Lung (tissue), 12 donors: Measurements from ENCODE around the gene MEIKIN. TPM values are rescaled to one million over a fixed set of nuclear protein-coding genes. Genes with fewer than 3 reads are reported as not detected.

Experiments used
- ATAC-seq: fragments of 200-7000 bp; cut with Tn5 transposase; one replicate; pipeline ENCODE4 v1.9.1; 2020; ENCODE audit warnings: moderate number of reproducible peaks; ENCODE audit not compliant: insufficient read depth, low FRiP score
- DNase-seq, 3 donors: peaks; one replicate each; pipeline ENCODE4 v3.0.0-alpha.2; 2013 to 2017
- H3K27ac ChIP-seq, 2 donors: one replicate each; pipeline ENCODE4 v1.5.1; 2013; ENCODE audit warnings: mild to moderate bottlenecking in 2 of 2, moderate library complexity in 2 of 2, control low read depth in 1 of 2, inconsistent platforms in 1 of 2, low read depth in 1 of 2, low read length in 1 of 2
- H3K27me3 ChIP-seq, 3 donors: one replicate each; pipeline ENCODE4 v1.5.1; 2013; ENCODE audit warnings: low read length in 2 of 3; ENCODE audit not compliant: control insufficient read depth in 3 of 3, insufficient read depth in 3 of 3
- H3K36me3 ChIP-seq, 4 donors: one replicate each; pipeline ENCODE4 v1.5.1; 2013; ENCODE audit warnings: low read length in 4 of 4, mild to moderate bottlenecking in 1 of 4, moderate library complexity in 1 of 4; ENCODE audit not compliant: control insufficient read depth in 4 of 4, insufficient read depth in 4 of 4
- H3K4me1 ChIP-seq, 5 donors: one replicate each; pipeline ENCODE4 v1.5.1; 2013; ENCODE audit warnings: low read length in 5 of 5, mild to moderate bottlenecking in 2 of 5, moderate library complexity in 1 of 5; ENCODE audit not compliant: control insufficient read depth in 5 of 5, insufficient read depth in 5 of 5
- H3K4me3 ChIP-seq: one replicate; pipeline ENCODE4 v1.5.1; 2013; ENCODE audit warnings: mild to moderate bottlenecking, control low read depth, moderate library complexity
- H3K9ac ChIP-seq, 2 donors: one replicate each; pipeline ENCODE4 v1.5.1; 2013; ENCODE audit warnings: low read length in 2 of 2, control low read depth in 1 of 2; ENCODE audit not compliant: insufficient read depth in 1 of 2
- H3K9me3 ChIP-seq, 4 donors: one replicate each; pipeline ENCODE4 v1.5.1; 2013; ENCODE audit warnings: low read length in 3 of 4, mild to moderate bottlenecking in 1 of 4, moderate library complexity in 1 of 4; ENCODE audit not compliant: control insufficient read depth in 4 of 4, insufficient read depth in 3 of 4
- WGBS, 2 donors: extraction: QIAGEN DNeasy Blood & Tissue Kit; methylation state at CpG; one replicate each; pipeline ENCODE4 v1.1.7; 2013; 5-methylcytosine and 5-hydroxymethylcytosine counted together
- polyA plus RNA-seq, 2 donors: library from polyadenylated mRNA; stranded (reverse); fragments of 200-250 nt; gene quantifications; one replicate each; pipeline ENCODE4 v1.2.1, GENCODE V29; 2013
- total RNA-seq, 2 donors: library from RNA; depleted of rRNA in 1 of 2; stranded (reverse); fragments of >200 nt in 1 of 2; gene quantifications; one replicate each; pipeline ENCODE4 v1.2.1, GENCODE V29; 2014 to 2021
- TF ChIP-seq, protein P1 (sequence below): IDR thresholded peaks from 2 replicates; pipeline ENCODE4 v1.5.1; 2012; ENCODE audit warnings: mild to moderate bottlenecking; ENCODE audit errors: control extremely low read depth, extremely low read depth
- donor health status: control.
- donor health status: control.
- donor health status: Bipolar disorder and iron deficiency.
- donor health status: healthy.
- donor health status: DM: yes; HTN: yes; CAD: no.

The MEIKIN gene
- total and polyA plus RNA-seq, 4 donors: 0.08 to 0.32 TPM; not detected in 2

GRCh38 chr5:131771692-131772091 lies 173.8 kb downstream of the MEIKIN start:
- TF ChIP-seq, protein P1, sequence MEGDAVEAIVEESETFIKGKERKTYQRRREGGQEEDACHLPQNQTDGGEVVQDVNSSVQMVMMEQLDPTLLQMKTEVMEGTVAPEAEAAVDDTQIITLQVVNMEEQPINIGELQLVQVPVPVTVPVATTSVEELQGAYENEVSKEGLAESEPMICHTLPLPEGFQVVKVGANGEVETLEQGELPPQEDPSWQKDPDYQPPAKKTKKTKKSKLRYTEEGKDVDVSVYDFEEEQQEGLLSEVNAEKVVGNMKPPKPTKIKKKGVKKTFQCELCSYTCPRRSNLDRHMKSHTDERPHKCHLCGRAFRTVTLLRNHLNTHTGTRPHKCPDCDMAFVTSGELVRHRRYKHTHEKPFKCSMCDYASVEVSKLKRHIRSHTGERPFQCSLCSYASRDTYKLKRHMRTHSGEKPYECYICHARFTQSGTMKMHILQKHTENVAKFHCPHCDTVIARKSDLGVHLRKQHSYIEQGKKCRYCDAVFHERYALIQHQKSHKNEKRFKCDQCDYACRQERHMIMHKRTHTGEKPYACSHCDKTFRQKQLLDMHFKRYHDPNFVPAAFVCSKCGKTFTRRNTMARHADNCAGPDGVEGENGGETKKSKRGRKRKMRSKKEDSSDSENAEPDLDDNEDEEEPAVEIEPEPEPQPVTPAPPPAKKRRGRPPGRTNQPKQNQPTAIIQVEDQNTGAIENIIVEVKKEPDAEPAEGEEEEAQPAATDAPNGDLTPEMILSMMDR: no peak
- Histone ChIP-seq H3K4me1 (peaks cover 3 to 38% (median 11%) of the 10 kb centered on the region in 5 donors), H3K4me3 (no peak overlapping the region), H3K27me3 (no peaks in the 10 kb centered on the region), H3K27ac (no peak overlapping the region), H3K9me3 (no peaks in the 10 kb centered on the region), H3K36me3 (no peaks in the 10 kb centered on the region), H3K9ac (no peak overlapping the region)
- DNase-seq (no peak), ATAC-seq (no peak)
- WGBS, 2 donors: 88% methylated on average over 4 of the region's 4 CpGs

- Histone ChIP-seq H3K9me3 (no peaks in the 10 kb centered on the region), H3K4me3 (no peak overlapping the region), H3K36me3 (peaks cover 0 to 3% (median 0%) of the 10 kb centered on the region in 4 donors), H3K27ac (no peak overlapping the region), H3K27me3 (no peaks in the 10 kb centered on the region), H3K9ac (no peak overlapping the region), H3K4me1 (peaks cover 0 to 36% (median 4%) of the 10 kb centered on the region in 5 donors)
- 65 to 91% methylated on average over 1 of the region's 1 CpG for WGBS, 2 donors
- ATAC-seq (no peak), DNase-seq (peak in 1 of 3 donors; percentile 12)
- TF ChIP-seq, protein P1: no peak
Measured at GRCh38 chr5:131769961-131770360, 175.5 kb downstream of the MEIKIN start.

GRCh38 chr5:131769336-131769735 lies 176.1 kb downstream of the MEIKIN start:
- Histone ChIP-seq H3K27ac (no peak overlapping the region), H3K9me3 (peaks cover 0 to under 1% (median 0%) of the 10 kb centered on the region in 4 donors), H3K4me3 (no peak overlapping the region), H3K9ac (no peak overlapping the region), H3K36me3 (peaks cover 0 to 7% (median under 1%) of the 10 kb centered on the region in 4 donors), H3K27me3 (no peaks in the 10 kb centered on the region), H3K4me1 (peaks cover 0 to 36% (median 4%) of the 10 kb centered on the region in 5 donors)
- ATAC-seq: no peak
- TF ChIP-seq, protein P1: no peak
- WGBS, 2 donors: 77 to 90% methylated on average over 1 of the region's 1 CpG
- DNase-seq: no peak

- Histone ChIP-seq H3K9me3 (peaks cover 0 to 2% (median 0%) of the 10 kb centered on the region in 4 donors), H3K9ac (no peak overlapping the region), H3K27me3 (no peaks in the 10 kb centered on the region), H3K4me3 (no peak overlapping the region), H3K4me1 (peaks cover 0 to 28% (median 3%) of the 10 kb centered on the region in 5 donors), H3K27ac (no peak overlapping the region), H3K36me3 (peaks cover 1 to 12% (median 3%) of the 10 kb centered on the region in 4 donors)
- no peak for ATAC-seq
- TF ChIP-seq, protein P1: no peak
- no peak for DNase-seq
Measured at GRCh38 chr5:131767891-131768290, 177.6 kb downstream of the MEIKIN start.
